HL-60 (cell line): Measurements from ENCODE around the gene FOXK2.

Source experiments
- CTCF ChIP-seq: IDR thresholded peaks from one replicate; pipeline ENCODE4 v1.5.1; 2011; ENCODE audit warnings: low read length, control low read depth, inconsistent platforms; ENCODE audit not compliant: insufficient read depth
- POLR2AphosphoS5 ChIP-seq: IDR thresholded peaks from 2 replicates; pipeline ENCODE4 v1.6.1; 2012; ENCODE audit warnings: low read depth
- REST ChIP-seq: IDR thresholded peaks from 2 replicates; pipeline ENCODE4 v1.6.1; 2012; ENCODE audit warnings: low read depth; ENCODE audit not compliant: insufficient replicate concordance

GRCh38 chr17:82596296-82596695 lies 76.8 kb downstream of the FOXK2 start:
- TF ChIP-seq CTCF (no peak), REST (no peak), POLR2AphosphoS5 (no peak)
